B cell (primary cell): ENCODE results near the gene LDLRAD2. TPM values are rescaled to one million over a fixed set of nuclear protein-coding genes. Genes with fewer than 3 reads are reported as not detected.
"Not testable (repeated sequence)": the region's sequence is repeated elsewhere in the genome, so short reads cannot be mapped to it uniquely, and the experiment has no call there.

Experiments
- ATAC-seq: fragments of 200-7000 bp; cut with Tn5 transposase; one replicate; pipeline ENCODE4 v1.10.0; 2021; ENCODE audit warnings: low read depth, mild to moderate bottlenecking, moderate number of reproducible peaks, moderate library complexity
- CTCF ChIA-PET: fragments of 350-600 bp; sonication (Branson Sonifier 250); formaldehyde crosslinking; loops from one replicate; lab custom pipeline; 2021; ENCODE audit warnings: antibody characterized with exemption, inconsistent platforms; lab: Charles Lee
- POLR2A ChIA-PET: fragments of 350-600 bp; sonication (Branson Sonifier 250); formaldehyde crosslinking; loops from one replicate; lab custom pipeline; 2021; ENCODE audit warnings: antibody characterized with exemption; lab: Charles Lee
- DNase-seq: peaks from one replicate; pipeline ENCODE4 v3.0.0; 2013
- H2AFZ ChIP-seq: 2 replicates; pipeline ENCODE4 v1.6.1; 2012; ENCODE audit warnings: mild to moderate bottlenecking, low read depth, low read length; ENCODE audit not compliant: insufficient read depth, poor library complexity, severe bottlenecking
- H3K27ac ChIP-seq, 2 donors: 1 replicate in 1 of 2; 2 replicates in 1 of 2; pipeline ENCODE4 v1.5.1; 2012 to 2013; ENCODE audit warnings: low read length in 2 of 2, mild to moderate bottlenecking in 2 of 2, moderate library complexity in 1 of 2
- H3K27me3 ChIP-seq, 4 experiments: fragments of 200-600 bp in 1 of 4; sonication (generic) in 1 of 4; replicated peaks in 1 of 4; 1 replicate in 2 of 4; 2 replicates in 2 of 4; pipeline versions ENCODE4 v1.6.1 to v1.7.0; 2013 to 2016; ENCODE audit warnings: low read length in 3 of 4, mild to moderate bottlenecking in 2 of 4, mixed read lengths in 1 of 4, moderate library complexity in 1 of 4; ENCODE audit not compliant: insufficient read depth in 4 of 4, control insufficient read depth in 3 of 4; ENCODE audit errors: control extremely low read depth in 1 of 4
- H3K36me3 ChIP-seq, 2 experiments: replicated peaks in 1 of 2; 1 replicate in 1 of 2; 2 replicates in 1 of 2; pipeline versions ENCODE4 v1.6.1 to v1.7.1; 2013; ENCODE audit warnings: low read length in 1 of 2; ENCODE audit not compliant: insufficient read depth in 2 of 2, control insufficient read depth in 1 of 2; ENCODE audit errors: control extremely low read depth in 1 of 2, extremely low read depth in 1 of 2
- H3K4me1 ChIP-seq, 2 donors: fragments of 200-600 bp in 1 of 2; sonication (generic) in 1 of 2; 1 replicate in 1 of 2; 2 replicates in 1 of 2; pipeline versions ENCODE4 v1.5.1 to v1.6.1; 2013 to 2017; ENCODE audit warnings: low read length in 2 of 2; ENCODE audit not compliant: control insufficient read depth in 2 of 2, insufficient read depth in 2 of 2
- H3K4me2 ChIP-seq: replicated peaks from 2 replicates; pipeline ENCODE3; 2012; ENCODE audit warnings: mild to moderate bottlenecking, low read depth, low read length; ENCODE audit not compliant: poor library complexity, severe bottlenecking
- H3K4me3 ChIP-seq, 5 experiments: fragments of 200-600 bp in 1 of 5; sonication (generic) in 1 of 5; 1 replicate in 3 of 5; 2 replicates in 2 of 5; pipeline versions ENCODE4 v1.5.1 to v1.7.0; 2011 to 2016; ENCODE audit warnings: low read length in 4 of 5, mild to moderate bottlenecking in 4 of 5, low read depth in 2 of 5, control low read depth in 1 of 5, moderate library complexity in 1 of 5; ENCODE audit not compliant: insufficient read depth in 1 of 5; ENCODE audit errors: control extremely low read depth in 1 of 5, extremely low read depth in 1 of 5
- H3K79me2 ChIP-seq: fragments of 200-600 bp; sonication (generic); one replicate; pipeline ENCODE4 v1.6.0; 2016; ENCODE audit warnings: low read length; ENCODE audit not compliant: control insufficient read depth, insufficient read depth
- H3K9ac ChIP-seq: fragments of 200-600 bp; sonication (generic); 2 replicates; pipeline ENCODE4 v1.6.1; 2017; ENCODE audit warnings: mild to moderate bottlenecking, low read length, moderate library complexity
- H3K9me3 ChIP-seq, 3 donors: one replicate each; pipeline versions ENCODE4 v1.6.1 to v1.7.1; 2013; ENCODE audit warnings: low read length in 2 of 3; ENCODE audit not compliant: control insufficient read depth in 2 of 3, insufficient read depth in 1 of 3; ENCODE audit errors: control extremely low read depth in 1 of 3
- H4K20me1 ChIP-seq: 2 replicates; pipeline ENCODE4 v1.6.0; 2012; ENCODE audit warnings: mild to moderate bottlenecking, low read length; ENCODE audit not compliant: insufficient read depth, control insufficient read depth, poor library complexity, severe bottlenecking
- H3K27ac Mint-ChIP-seq: one replicate; pipeline ENCODE4 v1.8.0; 2021; ENCODE audit warnings: mixed read lengths
- H3K27me3 Mint-ChIP-seq: one replicate; pipeline ENCODE4 v1.8.0; 2021; ENCODE audit warnings: mixed read lengths
- H3K4me1 Mint-ChIP-seq: one replicate; pipeline ENCODE4 v1.8.0; 2021; ENCODE audit warnings: mixed read lengths
- H3K4me3 Mint-ChIP-seq: one replicate; pipeline ENCODE4 v1.8.0; 2021; ENCODE audit warnings: mixed read lengths
- H3K9me3 Mint-ChIP-seq: one replicate; pipeline ENCODE4 v1.8.0; 2022; ENCODE audit warnings: mixed read lengths; ENCODE audit not compliant: insufficient read depth
- CTCF ChIP-seq: fragments of 200-600 bp; IDR thresholded peaks from one replicate; pipeline ENCODE4 v1.8.0; 2022; ENCODE audit warnings: antibody characterized with exemption, mild to moderate bottlenecking
- EZH2 ChIP-seq: IDR thresholded peaks from 2 replicates; pipeline ENCODE4 v1.6.1; 2012; ENCODE audit warnings: borderline replicate concordance, low read depth, mild to moderate bottlenecking, moderate library complexity, low read length; ENCODE audit not compliant: insufficient read depth, poor library complexity, severe bottlenecking
- WGBS: methylation state at CpG from one replicate; pipeline ENCODE4 v1.1.5; 2013; ENCODE audit warnings: missing lambda C conversion rate; ENCODE audit not compliant: insufficient coverage; 5-methylcytosine and 5-hydroxymethylcytosine counted together
- intact Hi-C: fragments of 100-400 bp; cut with micrococcal nuclease; formaldehyde crosslinking; loops from one replicate; pipeline ENCODE4 v1.10.0; 2022
- polyA plus RNA-seq: library from polyadenylated mRNA; depleted of rRNA; stranded (reverse); fragments of >200 nt; gene quantifications from 2 replicates; pipeline ENCODE4 v1.2.3, GENCODE V29; 2012
- total RNA-seq, 2 donors: library from RNA; stranded (reverse); fragments of 120-200 nt in 1 of 2; gene quantifications; 1 replicate in 1 of 2; 2 replicates in 1 of 2; pipeline versions ENCODE4 v1.2.3 to v1.2.4, GENCODE V29; 2013 to 2022

Gene LDLRAD2
- total and polyA plus RNA-seq, 2 donors (not counting 1 experiment from before 2014, with no cell fraction given), result 0.47 to 3.0 TPM

- H2AFZ ChIP-seq, result no peak overlapping the region
- no peak overlapping the region for H3K27ac Mint-ChIP-seq
- TF ChIP-seq CTCF, result no peak
- no peak for TF ChIP-seq EZH2
- H3K79me2 ChIP-seq, result peaks cover 97% of the 10 kb centered on the region
- H3K9me3 Mint-ChIP-seq, result no peaks in the 10 kb centered on the region
- H3K27ac ChIP-seq, result no peak overlapping the region
- CTCF ChIA-PET, result no interaction called here
- POLR2A ChIA-PET, result no interaction called here
- ATAC-seq (no peak), DNase-seq (no peak)
- peaks cover 0 to 5% (median 1%) of the 10 kb centered on the region in 3 donors for H3K9me3 ChIP-seq
- no peak overlapping the region for H3K4me3 Mint-ChIP-seq
- H3K4me1 ChIP-seq, result peaks cover 16 to 28% of the 10 kb centered on the region in 2 donors
- H3K27me3 Mint-ChIP-seq, result no peaks in the 10 kb centered on the region
- H3K27me3 ChIP-seq, result no peaks in the 10 kb centered on the region
- H4K20me1 ChIP-seq, result peaks cover 70% of the 10 kb centered on the region
- peaks cover 47% of the 10 kb centered on the region for H3K4me1 Mint-ChIP-seq
- intact Hi-C loops, result no loop called here
- H3K4me2 ChIP-seq, result no peak overlapping the region
- WGBS, result 100% methylated on average over 1 of the region's 2 CpGs
- H3K36me3 ChIP-seq, result peaks cover 0 to 3% of the 10 kb centered on the region in 2 experiments
- H3K9ac ChIP-seq, result no peak overlapping the region
- no peak overlapping the region for H3K4me3 ChIP-seq
Measured at GRCh38 chr1:21770201-21770600, 41.9 kb upstream of the LDLRAD2 start.

GRCh38 chr1:21770602-21771001 lies 41.5 kb upstream of the LDLRAD2 start:
- CTCF ChIA-PET, H3K9ac ChIP-seq, H3K4me2 ChIP-seq, H3K36me3 ChIP-seq, H3K4me3 ChIP-seq, POLR2A ChIA-PET, H3K9me3 Mint-ChIP-seq, DNase-seq, ATAC-seq, H2AFZ ChIP-seq, H3K27ac Mint-ChIP-seq, H3K4me3 Mint-ChIP-seq, H3K27me3 Mint-ChIP-seq, H3K9me3 ChIP-seq, H3K27me3 ChIP-seq, H3K27ac ChIP-seq, intact Hi-C loops: not testable (repeated sequence)
- peaks cover 47% of the 10 kb centered on the region for H3K4me1 Mint-ChIP-seq
- H4K20me1 ChIP-seq, result peaks cover 67% of the 10 kb centered on the region
- WGBS, result 97% methylated on average over 9 of the region's 9 CpGs
- peaks cover 16 to 28% of the 10 kb centered on the region in 2 donors for H3K4me1 ChIP-seq
- peaks cover 97% of the 10 kb centered on the region for H3K79me2 ChIP-seq

GRCh38 chr1:21771672-21772071 lies 40.4 kb upstream of the LDLRAD2 start:
- H3K4me1 Mint-ChIP-seq, result peaks cover 45% of the 10 kb centered on the region
- H3K4me3 Mint-ChIP-seq, H3K27ac Mint-ChIP-seq: not testable (repeated sequence)

More at GRCh38 chr1:21771672-21772071, 40.4 kb upstream of the LDLRAD2 start:
- H4K20me1 ChIP-seq, result peaks cover 64% of the 10 kb centered on the region
- H3K79me2 ChIP-seq, result peaks cover 97% of the 10 kb centered on the region
- H3K9me3 Mint-ChIP-seq, H3K9ac ChIP-seq, H2AFZ ChIP-seq, CTCF ChIA-PET, ATAC-seq, H3K27me3 ChIP-seq, H3K27ac ChIP-seq, H3K4me3 ChIP-seq, intact Hi-C loops, H3K4me2 ChIP-seq, H3K9me3 ChIP-seq, H3K36me3 ChIP-seq, DNase-seq, H3K27me3 Mint-ChIP-seq: not testable (repeated sequence)
- WGBS, result no CpG with 5 or more reads among the region's 10 CpGs
- POLR2A ChIA-PET, result interaction anchor here (0.7 kb wide), 1 partner anchor 320 kb away, joined by 4 read pairs; no protein-coding TSS in a partner anchor
- H3K4me1 ChIP-seq, result peaks cover 10 to 19% of the 10 kb centered on the region in 2 donors
